Peyer's patch (tissue), 4 donors: ENCODE results near the gene NFIX.

Source experiments
- POLR2A ChIP-seq, 2 donors: fragments of 450-650 bp; IDR thresholded peaks; one replicate each; pipeline ENCODE4 v1.5.1; 2017; ENCODE audit warnings: antibody characterized with exemption in 2 of 2, mild to moderate bottlenecking in 2 of 2, moderate library complexity in 2 of 2
- TF ChIP-seq, protein P1 (sequence below), 6 experiments: fragments of 450-650 bp in 4 of 6; fragments of 200-600 bp in 2 of 6; sonication (generic) in 1 of 6; IDR thresholded peaks; one replicate each; pipeline ENCODE4 v1.5.1; 2017 to 2019; ENCODE audit warnings: antibody characterized with exemption in 6 of 6, mild to moderate bottlenecking in 3 of 6, moderate library complexity in 1 of 6

DNA sequence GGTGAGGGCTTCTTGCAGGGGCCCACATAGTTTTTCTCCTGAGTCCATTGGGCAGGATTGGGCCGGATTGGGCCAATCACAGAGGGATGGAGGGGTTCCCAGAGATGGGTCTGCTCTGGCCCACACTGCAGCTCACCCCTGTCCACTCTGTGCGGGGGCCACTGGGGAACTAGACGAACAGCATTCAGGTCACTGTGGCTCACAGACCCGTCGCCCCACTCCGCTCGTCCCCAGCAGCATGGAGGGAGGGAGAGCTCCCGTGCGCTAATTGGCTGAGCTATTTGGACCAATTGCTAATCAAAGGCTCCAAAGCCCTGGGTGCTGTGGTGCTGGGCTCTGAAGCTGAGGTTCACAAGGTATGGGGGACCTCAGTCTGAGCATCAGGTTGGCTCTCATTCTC is 134.1 kb downstream of the NFIX start:
- TF ChIP-seq, protein P1, sequence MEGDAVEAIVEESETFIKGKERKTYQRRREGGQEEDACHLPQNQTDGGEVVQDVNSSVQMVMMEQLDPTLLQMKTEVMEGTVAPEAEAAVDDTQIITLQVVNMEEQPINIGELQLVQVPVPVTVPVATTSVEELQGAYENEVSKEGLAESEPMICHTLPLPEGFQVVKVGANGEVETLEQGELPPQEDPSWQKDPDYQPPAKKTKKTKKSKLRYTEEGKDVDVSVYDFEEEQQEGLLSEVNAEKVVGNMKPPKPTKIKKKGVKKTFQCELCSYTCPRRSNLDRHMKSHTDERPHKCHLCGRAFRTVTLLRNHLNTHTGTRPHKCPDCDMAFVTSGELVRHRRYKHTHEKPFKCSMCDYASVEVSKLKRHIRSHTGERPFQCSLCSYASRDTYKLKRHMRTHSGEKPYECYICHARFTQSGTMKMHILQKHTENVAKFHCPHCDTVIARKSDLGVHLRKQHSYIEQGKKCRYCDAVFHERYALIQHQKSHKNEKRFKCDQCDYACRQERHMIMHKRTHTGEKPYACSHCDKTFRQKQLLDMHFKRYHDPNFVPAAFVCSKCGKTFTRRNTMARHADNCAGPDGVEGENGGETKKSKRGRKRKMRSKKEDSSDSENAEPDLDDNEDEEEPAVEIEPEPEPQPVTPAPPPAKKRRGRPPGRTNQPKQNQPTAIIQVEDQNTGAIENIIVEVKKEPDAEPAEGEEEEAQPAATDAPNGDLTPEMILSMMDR (IDR thresholded peaks at IDR 0.05), result no peak
- TF ChIP-seq POLR2A (IDR thresholded peaks at IDR 0.05), result no peak
